Putamen (tissue), 1 donor: ENCODE data around the gene GOPC.

Source experiments
- DNase-seq: peaks from one replicate; pipeline ENCODE4 v3.0.0-alpha.2; 2016; ENCODE audit warnings: low spot score

Gene GOPC

DNA sequence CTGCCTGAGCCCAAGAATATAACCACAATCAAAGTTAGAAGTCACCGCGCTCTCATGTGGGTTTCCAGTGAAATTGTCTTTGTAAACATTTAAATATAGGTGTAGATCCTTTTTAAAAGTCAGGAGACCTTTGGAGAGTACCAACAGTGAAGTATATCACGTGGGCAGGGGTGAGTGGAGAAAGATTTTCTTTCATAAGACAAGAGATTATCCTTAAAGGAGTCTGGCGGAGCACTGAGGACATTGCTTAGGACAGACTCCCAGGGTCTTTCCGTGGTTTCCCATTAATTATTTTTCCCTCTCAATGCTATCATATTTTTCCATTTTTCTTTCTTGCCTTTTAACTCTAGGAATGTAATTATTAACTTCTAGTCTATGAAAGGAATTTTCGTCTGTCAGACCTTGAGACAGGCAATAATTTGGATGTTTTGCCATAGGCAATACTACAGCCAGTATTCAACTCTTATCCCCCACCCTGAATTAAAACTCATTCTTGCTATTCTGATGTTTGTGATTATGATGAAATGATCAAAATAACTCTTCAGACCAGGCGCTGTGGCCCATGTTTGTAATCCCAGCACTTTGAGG is 88.4 kb downstream of the GOPC start:
- no peak for DNase-seq

DNA sequence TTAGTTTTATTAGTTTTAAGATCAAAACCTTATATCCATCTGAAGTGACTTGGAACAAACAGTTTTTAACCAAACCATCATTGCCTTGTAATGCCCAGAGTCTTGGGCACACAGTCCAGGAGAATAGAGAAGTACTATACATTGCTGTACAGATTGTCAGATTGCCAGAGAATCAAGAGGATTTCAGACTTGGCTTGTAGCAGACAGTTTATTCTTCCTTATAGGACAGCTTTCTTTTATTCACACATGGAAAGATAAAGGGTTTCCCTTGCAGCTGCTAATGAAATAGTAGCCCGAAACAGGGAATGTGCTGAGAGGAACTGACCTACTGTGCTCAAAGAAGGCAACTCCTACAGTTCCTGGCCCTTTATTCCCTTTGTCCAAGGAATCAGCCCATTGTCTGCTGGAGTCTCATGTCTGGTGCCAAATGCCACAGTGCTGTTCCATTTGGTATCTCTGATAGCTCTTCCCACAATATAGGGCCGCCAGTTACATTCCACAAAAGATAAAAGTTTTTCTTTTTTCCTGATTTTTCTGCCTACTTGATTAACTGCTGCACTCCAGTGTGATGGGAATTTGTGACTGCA is 89.2 kb downstream of the GOPC start:
- no peak for DNase-seq

DNA sequence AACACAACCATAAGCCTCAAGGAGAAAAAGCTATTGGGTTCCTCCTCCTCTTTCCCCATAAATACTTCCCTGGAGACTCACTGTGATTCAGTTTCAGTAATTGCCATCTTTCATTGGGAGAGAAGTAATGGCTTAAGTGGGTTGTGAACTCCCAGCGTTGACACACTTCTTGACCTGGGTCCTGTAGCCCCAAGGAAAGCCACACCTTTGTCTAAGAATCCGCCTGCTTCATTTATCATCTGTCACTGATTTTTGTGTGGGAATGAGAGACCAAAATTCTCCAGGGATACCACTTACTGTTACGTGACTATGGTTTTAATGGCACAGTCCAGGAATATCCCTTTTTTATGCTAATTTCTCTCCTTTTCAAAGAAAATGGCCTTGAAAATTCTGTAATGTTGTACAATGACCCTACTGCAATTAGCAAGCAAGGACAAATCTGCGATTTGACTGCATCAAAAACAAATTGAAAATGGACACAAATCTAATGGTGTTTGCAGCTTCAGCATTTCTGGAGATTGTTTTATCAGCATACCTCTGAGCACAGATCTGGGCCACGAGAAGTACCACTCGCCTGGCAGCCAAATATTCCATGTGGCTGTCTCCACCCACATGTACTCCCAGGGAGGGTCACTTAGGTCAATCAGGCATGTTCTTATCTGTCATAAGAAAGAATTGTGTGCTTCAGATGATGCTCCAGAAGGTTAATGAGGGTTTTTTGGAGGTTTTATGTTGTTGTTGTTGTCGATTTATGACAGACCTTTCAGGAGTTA is 90.1 kb downstream of the GOPC start:
- no peak for DNase-seq
